ENCODE measurements around the gene SNRPF. TPM values are rescaled to one million over a fixed set of nuclear protein-coding genes. Genes with fewer than 3 reads are reported as not detected.

The SNRPF gene
- total and polyA plus RNA-seq, 2 experiments from 2014 or later, result 10.9 to 54.6 TPM

DNA sequence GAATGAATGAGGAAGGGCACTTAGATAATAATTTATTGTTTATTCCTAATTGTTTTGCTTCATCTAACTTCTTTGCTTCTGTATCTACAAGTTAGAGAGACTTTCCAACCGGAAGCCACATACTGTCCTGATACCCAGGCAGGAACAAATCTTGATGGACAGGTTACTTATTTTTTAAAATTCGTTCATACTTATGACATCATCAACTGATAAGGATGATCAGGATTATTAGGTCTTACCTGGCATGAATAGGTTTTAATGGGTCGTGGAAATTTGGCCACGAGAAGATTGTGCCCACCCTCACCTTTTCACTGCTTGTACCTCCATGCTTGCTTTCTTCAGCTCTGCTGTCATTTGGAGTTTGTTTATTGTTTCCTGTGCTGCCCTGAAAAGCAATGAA is 39.3 kb downstream of the SNRPF start:
- H3K27me3 ChIP-seq, result no peaks in the 10 kb centered on the region
- no peaks in the 10 kb centered on the region for H4K20me1 ChIP-seq (ENCODE audit: insufficient read depth, poor library complexity, severe bottlenecking)
- no peak for TF ChIP-seq EZH2phosphoT487 (IDR thresholded peaks at IDR 0.05; ENCODE audit: low read depth, severe bottlenecking, unreplicated experiment)
- no peak overlapping the region for H3K27ac ChIP-seq
- WGBS (ENCODE audit: low lambda C conversion rate, missing lambda C conversion rate), result 75% methylated on average over 4 of the region's 4 CpGs
- no peak for DNase-seq (ENCODE audit: low spot score)
- H3K4me3 ChIP-seq, result no peak overlapping the region
- H3K9me3 ChIP-seq (ENCODE audit: low read depth), result no peaks in the 10 kb centered on the region
- no peaks in the 10 kb centered on the region for H3K79me2 ChIP-seq
- no peak overlapping the region for H3K4me2 ChIP-seq
- no peaks in the 10 kb centered on the region for H3K36me3 ChIP-seq (replicated peaks; ENCODE audit: insufficient read depth, low read depth)
- no peak overlapping the region for H2AFZ ChIP-seq
- no peaks in the 10 kb centered on the region for H3K9me2 ChIP-seq (replicated peaks; ENCODE audit: insufficient read depth)
- H3K4me1 ChIP-seq (ENCODE audit: insufficient read depth), result no peaks in the 10 kb centered on the region

GRCh38 chr12:95908573-95908972 is 49.8 kb downstream of the SNRPF start:
- no peaks in the 10 kb centered on the region for H3K4me1 ChIP-seq (ENCODE audit: insufficient read depth)
- H3K36me3 ChIP-seq (replicated peaks; ENCODE audit: insufficient read depth, low read depth), result no peaks in the 10 kb centered on the region
- H3K4me3 ChIP-seq, result no peak overlapping the region
- H3K79me2 ChIP-seq, result no peaks in the 10 kb centered on the region
- H2AFZ ChIP-seq, result no peak overlapping the region
- TF ChIP-seq, protein P1, sequence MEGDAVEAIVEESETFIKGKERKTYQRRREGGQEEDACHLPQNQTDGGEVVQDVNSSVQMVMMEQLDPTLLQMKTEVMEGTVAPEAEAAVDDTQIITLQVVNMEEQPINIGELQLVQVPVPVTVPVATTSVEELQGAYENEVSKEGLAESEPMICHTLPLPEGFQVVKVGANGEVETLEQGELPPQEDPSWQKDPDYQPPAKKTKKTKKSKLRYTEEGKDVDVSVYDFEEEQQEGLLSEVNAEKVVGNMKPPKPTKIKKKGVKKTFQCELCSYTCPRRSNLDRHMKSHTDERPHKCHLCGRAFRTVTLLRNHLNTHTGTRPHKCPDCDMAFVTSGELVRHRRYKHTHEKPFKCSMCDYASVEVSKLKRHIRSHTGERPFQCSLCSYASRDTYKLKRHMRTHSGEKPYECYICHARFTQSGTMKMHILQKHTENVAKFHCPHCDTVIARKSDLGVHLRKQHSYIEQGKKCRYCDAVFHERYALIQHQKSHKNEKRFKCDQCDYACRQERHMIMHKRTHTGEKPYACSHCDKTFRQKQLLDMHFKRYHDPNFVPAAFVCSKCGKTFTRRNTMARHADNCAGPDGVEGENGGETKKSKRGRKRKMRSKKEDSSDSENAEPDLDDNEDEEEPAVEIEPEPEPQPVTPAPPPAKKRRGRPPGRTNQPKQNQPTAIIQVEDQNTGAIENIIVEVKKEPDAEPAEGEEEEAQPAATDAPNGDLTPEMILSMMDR (IDR thresholded peaks at IDR 0.05; ENCODE audit: poor library complexity), result no peak
- TF ChIP-seq EZH2phosphoT487 (IDR thresholded peaks at IDR 0.05; ENCODE audit: low read depth, severe bottlenecking, unreplicated experiment) (no peak), EZH2 (IDR thresholded peaks at IDR 0.05; ENCODE audit: borderline replicate concordance) (no peak)
- no peaks in the 10 kb centered on the region for H3K27me3 ChIP-seq
- H4K20me1 ChIP-seq (ENCODE audit: insufficient read depth, poor library complexity, severe bottlenecking), result no peaks in the 10 kb centered on the region
- DNase-seq (ENCODE audit: low spot score), result no peak
- H3K4me2 ChIP-seq, result no peak overlapping the region
- no peaks in the 10 kb centered on the region for H3K9me3 ChIP-seq (ENCODE audit: low read depth)
- no peak overlapping the region for H3K27ac ChIP-seq
- H3K9me2 ChIP-seq (replicated peaks; ENCODE audit: insufficient read depth), result no peaks in the 10 kb centered on the region

- H3K79me2 ChIP-seq, result no peaks in the 10 kb centered on the region
- no peak overlapping the region for H2AFZ ChIP-seq
- H4K20me1 ChIP-seq (ENCODE audit: insufficient read depth, poor library complexity, severe bottlenecking), result no peaks in the 10 kb centered on the region
- no peak overlapping the region for H3K4me2 ChIP-seq
- no peaks in the 10 kb centered on the region for H3K9me3 ChIP-seq (ENCODE audit: low read depth)
- TF ChIP-seq EZH2phosphoT487 (IDR thresholded peaks at IDR 0.05; ENCODE audit: low read depth, severe bottlenecking, unreplicated experiment) (no peak), EZH2 (IDR thresholded peaks at IDR 0.05; ENCODE audit: borderline replicate concordance) (no peak)
- TF ChIP-seq, protein P1 (IDR thresholded peaks at IDR 0.05; ENCODE audit: poor library complexity), result no peak
- peaks cover under 1% of the 10 kb centered on the region for H3K27me3 ChIP-seq
- H3K27ac ChIP-seq, result no peak overlapping the region
- H3K9me2 ChIP-seq (replicated peaks; ENCODE audit: insufficient read depth), result no peaks in the 10 kb centered on the region
- no peak for DNase-seq (ENCODE audit: low spot score)
- no peak overlapping the region for H3K4me3 ChIP-seq
- H3K4me1 ChIP-seq (ENCODE audit: insufficient read depth), result no peaks in the 10 kb centered on the region
- 98% methylated on average over 3 of the region's 3 CpGs for WGBS (ENCODE audit: low lambda C conversion rate, missing lambda C conversion rate)
- no peaks in the 10 kb centered on the region for H3K36me3 ChIP-seq (replicated peaks; ENCODE audit: insufficient read depth, low read depth)
These were observed 51.1 kb downstream of the SNRPF start for GRCh38 chr12:95909871-95910270.

Other genes starting within 250 kb of the SNRPF start
- 33.5 and 37.0 TPM in 2 replicates for gene NTN4, start 68.2 kb upstream of the SNRPF start, total RNA-seq
- 20.2 and 23.5 TPM in 2 replicates for gene NTN4, start 68.2 kb upstream of the SNRPF start, polyA plus RNA-seq
- gene CCDC38, start 83.7 kb downstream of the SNRPF start, total RNA-seq, result 0.48 TPM in 1 of 2 replicates, not detected in the other
- gene CCDC38, start 83.7 kb downstream of the SNRPF start, polyA plus RNA-seq, result 0.55 TPM in 1 of 2 replicates, not detected in the other
- gene AMDHD1, start 84.4 kb downstream of the SNRPF start, total RNA-seq, result 2.1 and 3.5 TPM in 2 replicates
- gene AMDHD1, start 84.4 kb downstream of the SNRPF start, polyA plus RNA-seq, result 0.43 and 3.0 TPM in 2 replicates
- 1.3 and 1.8 TPM in 2 replicates for gene HAL, start 137.4 kb downstream of the SNRPF start, total RNA-seq
- gene HAL, start 137.4 kb downstream of the SNRPF start, polyA plus RNA-seq, result 0.91 and 1.7 TPM in 2 replicates
- gene LTA4H, start 176.6 kb downstream of the SNRPF start, total RNA-seq, result 89.0 and 90.5 TPM in 2 replicates
- gene LTA4H, start 176.6 kb downstream of the SNRPF start, polyA plus RNA-seq, result 35.0 and 42.1 TPM in 2 replicates